Mammary epithelial cell (primary cell): ENCODE results near the gene TGFBRAP1.

Experiments
- CTCF ChIP-seq, 2 donors: IDR thresholded peaks in 1 of 2; conservative IDR thresholded peaks in 1 of 2; 2 replicates each; pipeline ENCODE4 v1.5.1; 2011 to 2012; ENCODE audit warnings: inconsistent platforms in 2 of 2, low read length in 2 of 2, mild to moderate bottlenecking in 2 of 2, control low read depth in 1 of 2, low read depth in 1 of 2; ENCODE audit not compliant: insufficient read depth in 1 of 2; ENCODE audit errors: extremely low read depth in 1 of 2
- EZH2 ChIP-seq: IDR thresholded peaks from 2 replicates; pipeline ENCODE4 v1.6.1; 2012; ENCODE audit warnings: low read length, inconsistent platforms, borderline replicate concordance

DNA sequence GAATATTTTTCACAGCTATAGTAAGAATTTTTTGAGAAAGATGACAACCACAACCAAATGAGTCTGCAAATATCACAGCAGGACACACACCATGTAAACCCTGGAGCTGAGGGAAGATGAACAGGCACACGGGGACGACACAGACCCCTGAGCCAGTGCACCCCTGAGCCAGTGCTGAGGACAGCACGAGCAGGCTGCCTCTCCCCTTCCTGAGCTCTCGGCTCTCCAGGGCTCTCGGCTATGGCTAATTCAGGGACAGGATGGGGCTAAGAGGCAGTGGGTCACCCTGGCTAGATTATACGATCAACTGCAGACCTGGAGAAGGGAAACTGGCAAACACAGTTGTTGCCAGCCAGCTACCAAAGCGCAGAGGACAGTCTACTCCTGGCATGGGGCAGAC, 41.4 kb downstream of the TGFBRAP1 start:
- no peak for TF ChIP-seq CTCF (conservative IDR thresholded peaks at IDR 0.05 in 1 of 2, IDR thresholded peaks at IDR 0.05 in 1 of 2; ENCODE audit: extremely low read depth in 1 of 2, insufficient read depth in 1 of 2, low read depth in 1 of 2, low read length in 2 of 2)
- TF ChIP-seq EZH2: no peak
